Naive B cell (primary cell): ENCODE results near the gene ECT2L. TPM values are rescaled to one million over a fixed set of nuclear protein-coding genes. Genes with fewer than 3 reads are reported as not detected.

Source experiments
- ATAC-seq, 2 donors: fragments of 150-1000 bp; cut with Tn5 transposase; 2 replicates each; pipeline ENCODE4 v1.10.0; 2021; ENCODE audit warnings: low read depth in 2 of 2, mild to moderate bottlenecking in 2 of 2, moderate library complexity in 2 of 2
- DNase-seq: peaks from one replicate; pipeline ENCODE4 v3.0.0; 2022
- H3K27ac Mint-ChIP-seq, 6 donors: one replicate each; pipeline ENCODE4 v1.8.0; 2020 to 2022; ENCODE audit warnings: mild to moderate bottlenecking in 6 of 6, mixed read lengths in 6 of 6, moderate library complexity in 5 of 6, inconsistent platforms in 2 of 6
- H3K27me3 Mint-ChIP-seq, 3 donors: one replicate each; pipeline ENCODE4 v1.8.0; 2021 to 2022; ENCODE audit warnings: mixed read lengths in 3 of 3, mild to moderate bottlenecking in 1 of 3
- H3K36me3 Mint-ChIP-seq, 2 donors: one replicate each; pipeline ENCODE4 v1.8.0; 2020 to 2022; ENCODE audit warnings: mixed read lengths in 2 of 2, inconsistent platforms in 1 of 2, mild to moderate bottlenecking in 1 of 2
- H3K4me1 Mint-ChIP-seq, 3 donors: one replicate each; pipeline ENCODE4 v1.8.0; 2020 to 2022; ENCODE audit warnings: mixed read lengths in 3 of 3, inconsistent platforms in 1 of 3, mild to moderate bottlenecking in 1 of 3, moderate library complexity in 1 of 3
- H3K4me3 Mint-ChIP-seq, 8 donors: one replicate each; pipeline ENCODE4 v1.8.0; 2020 to 2022; ENCODE audit warnings: mild to moderate bottlenecking in 8 of 8, mixed read lengths in 8 of 8, moderate library complexity in 8 of 8, inconsistent platforms in 2 of 8
- H3K9me3 Mint-ChIP-seq, 7 donors: one replicate each; pipeline ENCODE4 v1.8.0; 2020 to 2022; ENCODE audit warnings: mixed read lengths in 7 of 7, mild to moderate bottlenecking in 5 of 7, inconsistent platforms in 2 of 7, moderate library complexity in 1 of 7
- polyA plus RNA-seq, 6 donors: library from polyadenylated mRNA; unstranded; fragments of 300-500 nt; fragmentation: Illumina TruSeq; gene quantifications; one replicate each; pipeline ENCODE4 v1.2.3, GENCODE V29; 2021; ENCODE audit warnings: low read depth in 6 of 6

The ECT2L gene
- polyA plus RNA-seq, 6 donors from 2014 or later = 0.08 to 0.11 (median 0.11) TPM; not detected in 3

- DNase-seq (no peak), ATAC-seq (no peak)
- Mint-ChIP-seq H3K4me1 (no peaks in the 10 kb centered on the region), H3K9me3 (peaks cover 0 to 2% (median 0%) of the 10 kb centered on the region in 7 donors), H3K36me3 (no peaks in the 10 kb centered on the region), H3K4me3 (no peak overlapping the region), H3K27ac (no peak overlapping the region), H3K27me3 (peaks cover 0 to 16% (median 4%) of the 10 kb centered on the region in 3 donors)
Observed at GRCh38 chr6:138856654-138857053, 60.8 kb downstream of the ECT2L start.

- Mint-ChIP-seq H3K36me3 (no peaks in the 10 kb centered on the region), H3K27me3 (peaks cover 4 to 16% (median 5%) of the 10 kb centered on the region in 3 donors), H3K4me3 (no peak overlapping the region), H3K9me3 (peaks cover 0 to 2% (median 0%) of the 10 kb centered on the region in 7 donors), H3K27ac (peak overlapping the region in 1 of 6 donors; percentile 19), H3K4me1 (no peaks in the 10 kb centered on the region)
- DNase-seq (no peak), ATAC-seq (no peak)
Observed at GRCh38 chr6:138857775-138858174, 61.9 kb downstream of the ECT2L start.

GRCh38 chr6:138862456-138862855 is 66.6 kb downstream of the ECT2L start:
- Mint-ChIP-seq H3K4me3 (no peak overlapping the region), H3K36me3 (no peaks in the 10 kb centered on the region), H3K9me3 (peaks cover 0 to 2% (median 0%) of the 10 kb centered on the region in 7 donors), H3K27ac (no peak overlapping the region), H3K27me3 (peaks cover 5 to 7% (median 5%) of the 10 kb centered on the region in 3 donors), H3K4me1 (peaks cover 0 to 6% (median 4%) of the 10 kb centered on the region in 3 donors)
- ATAC-seq = no peak
- DNase-seq = no peak

GRCh38 chr6:138863321-138863720 is 67.4 kb downstream of the ECT2L start:
- DNase-seq (no peak), ATAC-seq (peak in 1 of 2 donors; percentile 27)
- no peak overlapping the region for H3K27ac Mint-ChIP-seq
- H3K9me3 Mint-ChIP-seq = peaks cover 0 to 2% (median 0%) of the 10 kb centered on the region in 7 donors
- H3K36me3 Mint-ChIP-seq = no peaks in the 10 kb centered on the region
- H3K4me1 Mint-ChIP-seq = peaks cover 0 to 6% (median 4%) of the 10 kb centered on the region in 3 donors
- H3K4me3 Mint-ChIP-seq = no peak overlapping the region
- peaks cover 0 to 5% (median 3%) of the 10 kb centered on the region in 3 donors for H3K27me3 Mint-ChIP-seq

- no peak overlapping the region for H3K4me3 Mint-ChIP-seq
- DNase-seq (no peak), ATAC-seq (no peak)
- H3K9me3 Mint-ChIP-seq = peaks cover 0 to 2% (median 0%) of the 10 kb centered on the region in 7 donors
- peaks cover 0 to 6% (median 4%) of the 10 kb centered on the region in 3 donors for H3K4me1 Mint-ChIP-seq
- H3K27ac Mint-ChIP-seq = no peak overlapping the region
- peaks cover 0 to 5% (median 3%) of the 10 kb centered on the region in 3 donors for H3K27me3 Mint-ChIP-seq
- no peaks in the 10 kb centered on the region for H3K36me3 Mint-ChIP-seq
Observed at GRCh38 chr6:138864343-138864890, 68.5 kb downstream of the ECT2L start.

GRCh38 chr6:138865480-138866109 is 69.7 kb downstream of the ECT2L start:
- ATAC-seq (no peak), DNase-seq (peak; percentile 1)
- Mint-ChIP-seq H3K36me3 (no peaks in the 10 kb centered on the region), H3K4me3 (peak overlapping the region in 1 of 8 donors; percentile 23), H3K9me3 (peaks cover 0 to 2% (median 0%) of the 10 kb centered on the region in 7 donors), H3K4me1 (peaks cover 0 to 6% (median 4%) of the 10 kb centered on the region in 3 donors), H3K27me3 (peaks cover 0 to 5% (median 3%) of the 10 kb centered on the region in 3 donors), H3K27ac (peak overlapping the region in 1 of 6 donors; percentile 0)

GRCh38 chr6:138868181-138868580 is 72.3 kb downstream of the ECT2L start:
- H3K36me3 Mint-ChIP-seq = no peaks in the 10 kb centered on the region
- no peak overlapping the region for H3K4me3 Mint-ChIP-seq
- H3K4me1 Mint-ChIP-seq = peaks cover 0 to 6% (median 4%) of the 10 kb centered on the region in 3 donors
- peaks cover 0 to 3% (median 0%) of the 10 kb centered on the region in 3 donors for H3K27me3 Mint-ChIP-seq
- no peak for ATAC-seq
- DNase-seq = no peak
- peak overlapping the region in 1 of 6 donors; percentile 86 for H3K27ac Mint-ChIP-seq
- H3K9me3 Mint-ChIP-seq = no peaks in the 10 kb centered on the region

- no peaks in the 10 kb centered on the region for H3K36me3 Mint-ChIP-seq
- H3K27ac Mint-ChIP-seq = no peak overlapping the region
- H3K4me1 Mint-ChIP-seq = peaks cover 0 to 6% (median 4%) of the 10 kb centered on the region in 3 donors
- ATAC-seq (no peak), DNase-seq (no peak)
- no peak overlapping the region for H3K4me3 Mint-ChIP-seq
- H3K27me3 Mint-ChIP-seq = peaks cover 0 to under 1% (median 0%) of the 10 kb centered on the region in 3 donors
- no peaks in the 10 kb centered on the region for H3K9me3 Mint-ChIP-seq
Observed at GRCh38 chr6:138869398-138869797, 73.5 kb downstream of the ECT2L start.

GRCh38 chr6:138873191-138873590 is 77.3 kb downstream of the ECT2L start:
- H3K27ac Mint-ChIP-seq = no peak overlapping the region
- DNase-seq (no peak), ATAC-seq (no peak)
- H3K9me3 Mint-ChIP-seq = no peaks in the 10 kb centered on the region
- H3K27me3 Mint-ChIP-seq = no peaks in the 10 kb centered on the region
- H3K4me3 Mint-ChIP-seq = no peak overlapping the region
- H3K4me1 Mint-ChIP-seq = no peaks in the 10 kb centered on the region
- no peaks in the 10 kb centered on the region for H3K36me3 Mint-ChIP-seq

- Mint-ChIP-seq H3K36me3 (no peaks in the 10 kb centered on the region), H3K9me3 (peaks cover 0 to 2% (median 0%) of the 10 kb centered on the region in 7 donors), H3K27ac (no peak overlapping the region), H3K27me3 (no peaks in the 10 kb centered on the region), H3K4me3 (no peak overlapping the region), H3K4me1 (peaks cover 0 to 2% (median 0%) of the 10 kb centered on the region in 3 donors)
- no peak for ATAC-seq
- DNase-seq = no peak
Observed at GRCh38 chr6:138882369-138883017, 86.6 kb downstream of the ECT2L start.

GRCh38 chr6:138885156-138885819 is 89.4 kb downstream of the ECT2L start:
- H3K27me3 Mint-ChIP-seq = no peaks in the 10 kb centered on the region
- DNase-seq (no peak), ATAC-seq (no peak)
- no peak overlapping the region for H3K27ac Mint-ChIP-seq
- H3K4me1 Mint-ChIP-seq = peaks cover 0 to 5% (median 0%) of the 10 kb centered on the region in 3 donors
- H3K9me3 Mint-ChIP-seq = peaks cover 0 to 5% (median 0%) of the 10 kb centered on the region in 7 donors
- H3K36me3 Mint-ChIP-seq = no peaks in the 10 kb centered on the region
- H3K4me3 Mint-ChIP-seq = no peak overlapping the region

GRCh38 chr6:138891255-138891986 is 95.5 kb downstream of the ECT2L start:
- Mint-ChIP-seq H3K4me3 (no peak overlapping the region), H3K4me1 (peaks cover 0 to 5% (median 0%) of the 10 kb centered on the region in 3 donors)
- no peak for ATAC-seq

More at GRCh38 chr6:138891255-138891986, 95.5 kb downstream of the ECT2L start:
- H3K36me3 Mint-ChIP-seq = no peaks in the 10 kb centered on the region
- H3K27ac Mint-ChIP-seq = no peak overlapping the region
- H3K27me3 Mint-ChIP-seq = no peaks in the 10 kb centered on the region
- peaks cover 0 to 13% (median 5%) of the 10 kb centered on the region in 7 donors for H3K9me3 Mint-ChIP-seq
- DNase-seq = no peak
